GM18873 (cell line): ENCODE results near the gene AGXT.

ENCODE experiments used
- ATAC-seq: cut with Tn5 transposase; IDR thresholded peaks from one replicate; pipeline ENCODE4 v1.9.1; 2021; ENCODE audit warnings: mild to moderate bottlenecking, moderate library complexity, moderate number of reproducible peaks; ENCODE audit not compliant: unreplicated experiment, low FRiP score

AGXT gene

DNA sequence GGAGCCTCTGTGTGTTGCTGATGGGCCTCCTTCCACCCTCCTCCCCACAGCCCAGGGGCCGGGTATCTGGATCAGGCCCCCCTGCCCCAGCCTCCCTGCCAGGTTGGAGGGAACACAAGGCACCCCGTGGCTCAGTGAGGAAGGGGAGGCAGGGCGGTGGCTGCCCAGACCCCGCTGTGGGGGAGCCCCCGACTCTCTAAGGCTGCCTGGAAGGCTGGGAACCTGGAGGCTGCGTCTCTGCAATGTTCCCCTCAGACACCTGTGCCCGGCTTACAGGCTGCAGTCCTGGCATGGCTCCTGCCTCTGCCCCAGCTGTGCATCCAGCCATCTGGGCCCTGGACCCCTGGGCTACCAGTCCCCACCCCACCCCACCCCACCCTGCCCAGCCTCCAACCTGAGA, 27.8 kb downstream of the AGXT start:
- ATAC-seq, result no peak

DNA sequence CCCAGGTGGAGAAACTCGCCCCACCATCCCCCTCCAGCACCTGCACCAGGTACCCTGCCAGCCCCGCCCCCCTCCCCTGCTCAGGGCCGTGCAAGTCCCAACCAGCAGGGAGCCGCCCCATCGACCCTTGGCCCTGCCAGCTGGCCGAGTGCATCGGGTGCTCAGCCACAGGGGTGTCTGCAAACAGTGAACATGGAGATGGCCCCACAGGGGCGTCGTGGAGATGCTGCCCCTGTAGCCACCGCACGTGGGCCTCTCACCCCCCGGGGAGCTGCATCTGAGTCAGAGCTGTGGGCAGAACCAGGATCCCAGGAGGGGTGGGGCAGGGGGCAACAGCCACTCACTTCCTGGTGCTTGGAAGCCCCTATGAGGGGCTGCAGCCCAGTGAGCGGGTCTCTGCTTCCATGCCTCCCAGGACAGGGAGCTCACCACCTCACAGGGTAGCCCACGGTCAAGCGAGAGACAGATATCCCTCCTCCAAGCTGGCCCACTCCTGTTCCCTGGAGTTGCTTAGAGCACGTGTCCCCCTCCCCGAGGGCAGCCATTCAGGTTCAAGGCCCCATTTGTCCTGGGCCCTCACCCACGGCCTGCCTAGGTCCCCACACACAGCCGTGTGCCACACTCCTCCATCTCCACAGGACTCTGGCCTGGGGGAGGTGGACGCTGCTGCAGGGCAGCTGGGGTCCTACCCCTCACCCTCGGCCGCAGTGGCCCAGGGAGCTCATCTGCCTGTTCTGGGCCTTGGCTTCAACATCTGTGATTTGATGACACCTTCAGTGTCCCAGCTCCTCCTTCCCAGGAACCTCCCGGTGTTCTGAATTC, 28.5 kb downstream of the AGXT start:
- no peak for ATAC-seq

DNA sequence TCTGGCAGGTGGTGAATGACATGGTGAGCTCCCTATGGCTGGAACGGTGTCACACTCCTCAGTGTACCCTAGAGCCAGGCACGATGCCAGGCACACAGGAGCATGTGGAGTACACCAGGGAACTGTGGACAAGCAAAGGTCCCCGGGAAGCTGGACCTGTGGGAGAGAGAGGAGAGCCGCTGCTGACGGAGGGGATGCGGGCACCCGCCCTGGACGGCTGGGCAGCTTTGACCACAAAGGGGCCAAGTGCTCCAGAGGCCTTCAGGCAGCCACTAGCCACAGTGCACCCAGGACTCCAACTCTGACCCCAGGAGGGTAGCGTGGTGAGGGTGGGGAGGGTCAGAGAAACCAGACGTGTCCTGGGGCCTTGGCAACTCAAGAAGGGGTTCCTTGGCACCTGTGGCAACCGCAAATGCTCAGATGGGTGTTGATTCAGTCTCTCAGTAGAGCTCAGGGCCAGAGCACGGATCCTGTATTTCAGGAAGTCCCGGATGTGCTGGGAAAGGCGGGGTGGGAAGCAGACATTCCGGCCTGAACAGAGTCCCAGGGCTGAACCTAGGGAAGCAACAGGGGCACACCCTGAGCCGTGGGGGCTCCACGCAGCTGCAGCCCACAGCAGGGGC, 29.6 kb downstream of the AGXT start:
- no peak for ATAC-seq

DNA sequence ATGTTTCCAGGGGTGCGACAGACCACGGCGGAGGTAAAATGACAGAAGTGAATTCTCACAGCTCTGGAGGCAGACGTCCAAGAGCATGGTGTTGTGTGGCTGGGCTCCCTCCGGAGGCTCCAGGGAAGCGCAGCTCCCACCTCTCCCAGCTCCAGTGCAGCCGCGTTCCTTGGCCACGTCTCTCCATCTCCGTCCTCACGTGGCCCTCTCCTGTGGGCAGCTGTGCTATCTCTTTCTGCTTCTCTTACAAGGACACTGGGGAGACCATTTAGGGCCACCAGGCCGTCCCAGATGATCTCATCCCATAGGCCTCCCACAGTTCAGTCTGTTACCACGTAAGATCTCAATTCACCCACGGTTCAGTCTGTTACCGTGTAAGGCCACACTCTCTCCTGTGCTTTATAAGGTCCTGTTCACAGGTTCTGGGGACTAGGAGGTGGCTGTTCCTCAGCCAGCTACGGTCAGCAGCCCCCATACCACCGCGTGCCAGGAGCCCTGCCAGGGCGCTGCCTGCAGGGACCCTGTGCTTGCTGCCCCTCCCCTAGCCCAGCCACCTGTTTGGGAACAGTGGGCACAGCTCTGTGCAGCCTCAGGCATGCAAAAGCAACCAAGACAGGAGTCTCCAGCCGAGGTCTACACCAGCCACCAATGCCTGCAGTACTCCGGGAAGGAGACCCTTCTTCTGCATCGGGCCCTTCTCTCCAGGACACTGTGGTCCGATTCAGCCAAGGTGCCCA, 30.3 kb downstream of the AGXT start:
- no peak for ATAC-seq

DNA sequence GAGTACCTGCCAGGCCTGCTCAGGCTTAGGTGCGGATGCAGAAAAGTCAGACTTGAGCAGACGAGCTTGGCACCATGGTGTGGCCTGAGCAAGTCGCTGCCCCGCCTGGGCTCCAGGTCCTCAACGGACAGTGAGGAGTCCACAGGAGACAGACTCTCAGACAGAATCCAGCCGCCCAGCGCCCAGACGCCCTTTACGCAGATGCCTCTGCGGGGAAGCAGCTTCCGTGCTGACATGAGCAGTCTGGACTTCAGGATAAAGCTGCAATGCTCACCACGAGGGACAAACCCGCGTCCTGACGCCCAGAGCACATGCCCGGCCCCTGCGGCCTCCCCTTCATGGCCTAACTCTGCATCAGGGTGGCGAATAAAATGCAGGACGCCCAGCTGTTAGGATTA, 30.8 kb downstream of the AGXT start:
- no peak for ATAC-seq

DNA sequence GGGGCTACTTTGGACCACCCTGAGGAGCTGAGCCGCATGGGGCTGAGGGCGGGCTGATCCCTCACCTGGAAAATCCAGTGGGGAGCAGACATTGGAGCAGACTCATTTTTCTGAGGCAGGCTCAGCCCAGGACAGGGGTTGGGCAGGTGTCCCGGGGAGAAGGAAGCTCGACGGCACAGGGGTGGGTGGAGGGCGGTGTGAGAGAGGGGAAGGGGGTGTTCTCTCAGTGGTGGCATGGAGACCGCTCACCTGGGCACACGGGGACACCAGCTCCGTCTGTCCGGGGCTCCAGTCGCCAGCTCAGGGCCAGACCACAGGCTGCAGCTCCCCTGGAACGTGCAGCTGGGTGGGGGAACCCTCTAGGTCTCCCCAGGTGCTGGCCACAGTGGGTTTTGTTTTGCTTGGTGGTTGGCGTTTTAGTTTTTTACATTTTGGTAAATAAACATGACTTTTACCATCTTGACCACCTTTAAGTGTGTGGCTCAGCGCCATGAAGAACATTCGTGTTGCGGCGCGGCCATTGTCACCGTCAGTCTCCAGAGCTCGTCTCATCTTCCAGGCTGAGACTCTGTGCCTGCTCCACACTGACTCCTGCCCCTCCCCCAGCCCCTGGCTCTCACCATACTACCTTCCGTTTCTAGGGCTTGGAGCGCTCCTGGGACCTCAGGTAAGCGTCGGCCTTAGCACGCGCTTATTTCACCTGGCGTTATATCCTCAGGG, 31.7 kb downstream of the AGXT start:
- no peak for ATAC-seq

DNA sequence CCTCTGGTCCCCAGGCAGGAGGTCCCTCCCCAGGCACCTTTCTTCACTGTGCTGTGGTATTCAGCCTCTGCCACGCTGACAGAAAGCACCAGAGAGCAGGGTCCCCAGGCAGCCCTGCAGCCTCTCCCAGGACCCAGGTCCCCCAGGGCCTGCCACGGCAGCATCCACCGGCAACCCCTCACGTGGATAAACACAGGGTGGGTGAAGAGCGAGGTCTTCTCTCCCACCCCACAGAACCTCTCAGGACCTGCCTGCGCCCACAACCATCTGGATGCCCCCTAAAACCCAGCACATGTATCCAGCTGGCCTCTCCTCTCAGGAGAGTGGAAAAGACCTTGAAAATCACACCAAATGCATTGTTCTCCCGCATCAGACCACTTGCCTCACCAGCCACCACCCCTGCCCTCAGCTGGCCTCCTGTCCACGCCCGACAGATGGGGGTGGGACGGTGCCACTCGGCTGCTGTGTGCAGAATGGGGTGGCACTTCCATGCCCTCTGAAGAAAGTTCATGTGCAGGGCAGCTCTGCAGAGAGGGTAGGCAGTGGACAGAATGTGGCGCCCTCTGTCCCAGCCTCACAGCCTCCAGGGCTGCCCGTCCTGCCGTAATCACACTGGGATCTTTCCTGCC, 33.5 kb downstream of the AGXT start:
- ATAC-seq, result no peak

DNA sequence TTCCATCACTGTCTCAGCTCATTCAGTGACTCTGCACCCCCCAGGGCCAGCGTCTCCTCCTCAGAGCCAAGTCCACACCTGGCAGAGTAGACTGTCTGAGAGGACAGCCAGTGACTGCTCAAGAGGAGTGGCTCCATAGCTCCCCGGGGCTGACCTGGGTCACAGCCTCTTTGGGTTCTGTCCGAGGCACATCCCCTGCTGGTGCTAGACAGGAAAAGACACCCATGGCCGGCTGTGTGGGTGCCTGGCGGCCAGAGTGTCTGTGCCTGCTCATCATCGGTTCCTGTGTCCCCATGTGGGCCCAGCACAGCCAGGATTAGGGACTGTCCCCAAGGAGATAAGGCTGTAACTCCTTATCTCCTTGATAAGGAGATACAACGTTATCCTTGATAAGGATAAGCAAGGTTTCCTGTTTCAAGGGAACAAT, 34.0 kb downstream of the AGXT start:
- ATAC-seq, result no peak

DNA sequence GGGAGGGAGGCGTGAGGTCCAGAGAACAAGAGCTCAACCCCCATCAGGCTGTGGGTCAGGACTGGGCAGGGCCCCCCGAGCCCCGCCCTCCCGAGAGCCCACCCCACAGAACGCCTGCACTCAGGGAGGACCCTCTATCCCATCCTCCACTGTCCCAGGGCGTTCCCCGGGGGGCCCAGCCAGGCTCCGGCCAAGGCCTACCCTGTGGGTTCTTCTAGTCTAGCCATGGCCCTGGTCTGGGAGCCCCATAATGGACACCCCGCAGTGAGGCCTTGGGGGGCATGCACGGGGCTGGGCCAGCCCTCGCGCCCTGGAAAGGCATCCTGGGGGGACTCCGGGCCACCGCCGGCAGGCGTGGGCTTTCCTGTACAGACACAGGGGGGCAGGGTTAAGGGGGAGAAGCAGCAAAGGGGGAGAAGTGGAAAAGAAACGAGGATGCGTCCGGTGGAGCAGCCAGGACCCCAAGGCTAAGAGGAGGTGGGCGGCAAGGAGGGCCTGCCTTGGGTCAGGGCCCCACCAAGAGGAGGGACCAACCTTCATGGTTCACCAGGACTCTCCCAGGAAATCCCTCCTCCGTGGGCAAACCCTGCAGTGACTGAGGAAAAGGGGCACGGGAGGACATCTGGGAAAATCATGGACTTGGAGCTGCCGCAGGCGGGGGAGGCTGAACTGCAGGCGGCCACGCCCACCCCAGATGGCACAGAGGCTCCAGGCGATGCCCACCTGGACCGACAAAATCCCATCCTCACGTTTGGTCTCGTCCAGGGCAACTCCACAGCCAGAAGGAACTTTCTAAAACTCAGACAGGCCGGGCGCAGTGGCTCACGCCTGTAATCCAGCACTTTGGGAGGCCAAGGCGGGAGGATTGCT, 34.8 kb downstream of the AGXT start:
- no peak for ATAC-seq

DNA sequence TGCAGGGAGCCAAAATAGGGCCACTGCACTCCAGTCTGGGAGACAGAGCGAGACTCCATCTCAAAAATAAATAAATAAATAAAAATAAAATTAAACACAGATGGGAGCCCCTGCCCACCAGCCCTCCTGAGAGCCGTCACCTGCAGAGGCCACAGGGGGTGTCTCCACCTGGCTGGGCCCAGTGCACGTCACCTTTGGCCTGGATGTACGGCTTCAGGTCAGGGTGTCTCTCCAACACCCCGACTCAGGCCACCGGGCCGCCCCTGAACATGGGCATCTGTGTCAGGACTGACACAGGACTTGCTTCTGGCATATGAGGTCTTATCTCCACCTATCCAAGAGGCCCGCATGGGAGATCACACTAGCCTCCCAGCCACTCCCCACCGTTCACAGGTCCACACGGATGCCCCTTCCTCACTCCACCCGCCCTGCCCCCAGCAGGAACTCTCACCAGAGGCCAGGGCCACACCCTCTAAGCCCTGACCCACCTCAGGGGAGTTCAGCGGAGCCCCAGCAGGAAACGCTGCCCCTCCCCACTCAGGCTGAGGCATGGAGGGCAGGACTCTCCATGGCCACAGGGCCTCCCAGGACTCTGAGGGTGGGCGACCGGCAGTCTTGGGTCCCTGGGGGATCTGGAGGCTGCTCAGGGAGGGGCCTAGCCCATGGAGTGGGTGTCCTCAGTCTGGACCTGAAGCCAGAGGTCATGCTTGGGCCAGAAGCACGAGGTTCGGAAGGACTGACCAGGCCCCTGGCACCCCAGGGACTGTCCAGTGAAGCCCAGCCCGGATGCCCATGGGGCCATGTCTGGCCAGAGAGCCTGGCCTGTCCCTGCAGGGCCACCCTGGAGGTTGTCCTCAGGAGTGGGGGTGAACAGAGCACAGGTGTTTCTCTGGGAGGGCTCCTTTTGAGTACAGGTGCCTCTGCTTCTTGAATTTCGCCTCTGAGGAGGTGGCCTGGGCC, 35.9 kb downstream of the AGXT start:
- ATAC-seq, result no peak

DNA sequence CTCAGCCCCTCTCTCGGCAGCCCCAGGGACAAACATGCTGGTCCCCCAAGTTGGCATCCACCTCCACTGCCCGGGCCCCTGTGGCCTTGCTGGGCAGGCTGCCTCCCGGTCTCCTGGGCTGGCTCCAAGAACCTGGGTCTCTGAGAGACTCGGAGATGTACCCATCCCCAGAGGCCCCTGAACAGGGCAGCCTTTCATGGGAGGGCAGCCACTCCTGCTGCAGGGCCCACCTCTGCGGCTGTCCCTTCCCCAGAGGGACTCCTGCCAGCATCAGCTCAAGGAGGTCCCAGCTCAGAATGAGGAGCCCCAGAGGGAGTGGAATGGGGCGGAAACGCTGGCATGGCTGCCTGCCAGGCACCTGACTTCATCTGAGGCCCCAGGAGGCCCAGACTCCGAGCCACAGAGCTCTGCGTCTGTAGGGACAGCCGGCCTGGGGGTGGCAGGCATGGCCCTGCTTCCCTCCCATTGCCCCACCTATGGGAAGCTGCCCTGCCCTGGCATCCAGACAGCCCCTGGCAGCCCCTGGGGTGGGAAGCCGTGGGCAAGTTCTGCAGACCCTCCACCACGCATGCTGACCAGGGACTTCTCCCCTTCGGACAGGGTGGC, 36.7 kb downstream of the AGXT start:
- no peak for ATAC-seq

DNA sequence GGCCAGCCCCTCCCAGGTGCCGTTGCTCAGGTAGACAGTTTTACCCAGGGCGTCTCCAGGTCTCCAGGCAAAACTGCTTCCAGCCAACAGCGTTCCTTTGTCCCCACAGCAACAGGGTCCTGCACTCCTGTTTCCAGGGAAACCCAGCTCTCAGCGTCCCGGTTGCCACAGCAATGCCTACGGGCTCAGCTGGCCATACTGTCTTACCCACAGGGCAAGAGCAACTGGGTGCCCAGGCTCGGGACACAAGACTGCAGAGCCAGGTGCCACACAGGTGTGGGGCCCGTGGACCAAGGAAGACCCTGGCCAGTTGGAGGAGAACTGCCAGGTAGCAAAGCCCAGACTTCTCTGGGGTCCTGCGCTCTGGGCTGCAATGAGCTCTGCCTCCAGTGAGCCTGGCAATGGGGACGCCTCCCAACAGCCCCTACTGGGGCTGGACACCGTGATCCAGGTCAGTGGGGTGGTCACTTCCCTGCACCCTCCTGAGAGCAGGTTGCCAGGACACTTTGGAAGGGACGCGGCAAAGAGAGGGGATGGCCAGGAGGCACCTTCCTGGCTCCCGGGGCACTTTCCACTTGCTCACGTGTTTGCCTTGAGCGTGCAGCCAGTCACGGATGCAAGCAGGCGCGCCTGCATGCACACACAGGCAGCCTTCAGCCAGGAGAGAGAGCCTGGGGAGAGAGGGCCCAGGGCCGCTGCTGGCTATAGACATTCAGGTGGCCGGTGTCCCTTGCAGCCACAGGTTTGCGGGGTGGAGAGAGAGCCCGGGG, 37.7 kb downstream of the AGXT start, which contains the start of gene CROCC2:
CROCC2 (plus strand) TSS at position 196 of the 770 bp plus-strand sequence; CDS start at position 374, 178 bp downstream.
- no peak for ATAC-seq

DNA sequence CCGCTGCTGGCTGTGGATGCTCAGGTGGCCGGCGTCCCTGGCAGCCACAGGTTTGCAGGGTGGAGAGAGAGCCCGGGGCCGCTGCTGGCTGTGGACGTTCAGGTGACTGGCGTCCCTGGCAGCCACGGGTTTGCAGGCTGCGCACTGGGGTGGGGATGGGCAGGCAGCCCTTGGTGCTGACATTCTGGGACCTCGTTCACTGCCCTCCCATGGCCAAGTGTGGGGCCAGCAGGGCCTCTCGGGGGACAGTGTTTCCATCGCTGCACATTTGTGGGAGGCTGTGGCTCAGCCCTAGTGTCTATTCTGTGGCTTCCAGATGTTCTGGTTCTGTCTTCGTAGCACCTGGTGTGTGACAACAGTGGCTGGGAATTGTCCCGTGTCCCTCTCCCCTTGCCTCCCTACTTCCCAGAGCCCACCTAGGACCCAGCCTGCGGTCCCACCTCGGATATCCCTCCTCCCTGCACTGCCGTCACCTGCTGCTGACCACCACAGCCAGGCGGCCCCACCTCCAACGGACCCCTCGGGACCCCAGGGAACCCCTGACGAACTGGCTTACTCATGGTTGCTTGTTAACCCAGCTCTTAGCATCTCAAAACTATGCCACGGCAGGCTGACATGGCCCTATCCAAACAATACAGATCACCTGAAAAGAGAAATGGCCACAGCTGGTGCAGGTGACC, 38.4 kb downstream of the AGXT start:
- no peak for ATAC-seq

DNA sequence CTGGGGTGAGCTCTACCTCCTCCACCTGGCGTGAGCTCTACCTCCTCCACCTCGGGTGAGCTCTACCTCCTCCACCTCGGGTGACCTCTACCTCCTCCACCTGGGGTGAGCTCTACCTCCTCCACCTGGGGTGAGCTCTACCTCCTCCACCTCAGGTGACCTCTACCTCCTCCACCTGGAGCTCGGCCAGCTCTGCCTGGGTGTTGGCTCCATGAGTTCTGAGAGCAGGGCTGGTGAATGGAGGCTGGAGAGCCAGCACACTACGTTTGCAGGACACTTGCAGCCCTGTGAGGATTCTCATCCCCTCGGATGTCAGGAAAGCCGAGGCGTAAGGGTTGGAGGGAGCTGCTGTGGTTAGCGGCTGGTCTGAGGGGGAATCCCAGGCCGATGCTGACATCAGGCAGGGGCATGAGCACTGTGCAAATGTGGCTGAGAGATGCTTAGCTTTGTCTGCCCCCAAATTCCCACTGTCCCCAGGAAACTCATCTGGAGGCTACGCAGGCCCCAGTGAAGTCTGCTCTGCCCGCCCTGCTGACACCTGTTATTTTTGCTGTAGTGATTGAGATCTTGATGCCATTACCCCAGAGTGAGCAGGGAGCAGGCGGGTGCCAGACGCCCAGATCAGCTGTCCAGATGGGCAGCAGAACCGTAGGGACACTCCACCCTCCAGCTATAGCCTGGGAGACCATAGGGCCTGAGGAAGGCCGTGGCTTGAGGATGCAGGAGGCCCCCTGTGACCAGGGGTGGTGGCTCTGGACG, 40.8 kb downstream of the AGXT start:
- ATAC-seq, result no peak

DNA sequence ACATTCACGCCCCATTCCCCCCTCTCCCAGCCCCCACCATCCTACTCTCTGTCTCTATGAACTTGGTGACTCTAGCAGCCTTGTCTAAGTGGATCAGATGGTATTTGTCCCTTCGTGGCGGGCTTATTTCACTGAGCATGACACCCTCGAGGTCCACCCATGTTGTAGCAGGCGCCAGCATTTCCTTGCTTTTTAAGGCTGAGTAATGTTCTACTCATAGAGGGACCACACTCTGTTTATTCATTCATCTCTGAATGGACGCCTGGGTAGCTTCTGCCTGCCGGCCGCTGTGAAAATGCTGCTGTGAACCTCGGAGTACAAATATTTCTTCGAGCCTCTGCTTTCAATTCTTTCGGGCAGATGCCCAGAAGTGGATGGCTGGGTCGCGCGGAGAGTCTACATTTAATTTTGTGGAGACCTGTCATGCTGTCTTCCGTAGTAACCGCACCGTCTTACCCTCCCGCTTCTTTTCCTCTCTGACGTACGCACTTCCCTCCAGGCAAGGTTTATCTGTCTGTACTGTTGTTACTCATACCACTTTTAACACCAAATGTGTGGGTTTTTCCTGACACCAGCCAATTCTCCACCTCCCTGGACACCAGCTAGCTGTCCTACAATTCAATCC, 43.1 kb downstream of the AGXT start:
- ATAC-seq, result no peak
